Right lobe of liver (tissue), 4 donors: Measurements from ENCODE around the gene PFDN2.

Experiments
- CTCF ChIP-seq, 4 donors: fragments of 200-600 bp in 3 of 4; fragments of 450-650 bp in 1 of 4; IDR thresholded peaks; one replicate each; pipeline versions ENCODE4 v1.5.1 to v1.8.0; 2016 to 2022; ENCODE audit warnings: antibody characterized with exemption in 4 of 4, mild to moderate bottlenecking in 2 of 4
- POLR2A ChIP-seq: fragments of 450-650 bp; IDR thresholded peaks from one replicate; pipeline ENCODE4 v1.6.1; 2017; ENCODE audit warnings: antibody characterized with exemption, mild to moderate bottlenecking
- donor health status: DM: no; HTN: no; CAD: no.
- donor health status: DM: no; HTN: no; CAD: no.
- donor health status: DM: no; HTN: yes; CAD: no.

DNA sequence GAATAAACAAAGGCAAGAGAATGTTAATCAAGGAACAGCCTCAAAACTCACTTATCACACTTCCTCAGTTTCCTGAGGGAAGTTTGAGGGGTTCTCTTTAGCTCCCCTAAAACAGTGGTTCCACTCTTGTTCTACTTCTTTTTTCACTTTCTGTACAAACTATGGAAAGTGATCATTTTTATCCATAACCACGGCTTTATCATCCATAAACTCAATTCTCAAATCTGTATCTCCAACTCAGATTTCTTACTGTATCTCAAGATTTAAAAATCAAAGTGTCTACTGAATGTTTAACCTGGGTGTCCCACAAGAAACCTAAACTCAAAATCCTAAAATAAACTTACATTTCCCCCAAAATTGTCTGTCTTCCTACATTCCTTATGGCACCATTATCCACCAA, 3.9 kb downstream of the PFDN2 start:
- TF ChIP-seq CTCF (IDR thresholded peaks at IDR 0.05) = no peak
- TF ChIP-seq POLR2A = no peak
